GM21381 (cell line): ENCODE results near the gene SLC5A1.
"Not testable (repeated sequence)": the region's sequence is repeated elsewhere in the genome, so short reads cannot be mapped to it uniquely, and the experiment has no call there.

Experiments
- ATAC-seq: cut with Tn5 transposase; IDR thresholded peaks from one replicate; pipeline ENCODE4 v1.9.1; 2021; ENCODE audit warnings: mild to moderate bottlenecking, moderate library complexity; ENCODE audit not compliant: unreplicated experiment

Gene SLC5A1

GRCh38 chr22:32083814-32084213 lies 40.8 kb downstream of the SLC5A1 start:
- ATAC-seq: no peak

- no peak for ATAC-seq
Observed at GRCh38 chr22:32088084-32088483, 45.0 kb downstream of the SLC5A1 start.

- ATAC-seq: no peak
Observed at GRCh38 chr22:32097018-32097417, 54.0 kb downstream of the SLC5A1 start.

- ATAC-seq: no peak
Observed at GRCh38 chr22:32097881-32098499, 54.9 kb downstream of the SLC5A1 start.

GRCh38 chr22:32100711-32101110 lies 57.6 kb downstream of the SLC5A1 start:
- ATAC-seq: no peak

- no peak for ATAC-seq
Observed at GRCh38 chr22:32103658-32104315, 60.7 kb downstream of the SLC5A1 start.

- ATAC-seq: no peak
Observed at GRCh38 chr22:32106930-32107329, 63.9 kb downstream of the SLC5A1 start.

- no peak for ATAC-seq
Observed at GRCh38 chr22:32112380-32112779, 69.3 kb downstream of the SLC5A1 start.

GRCh38 chr22:32119568-32120235 lies 76.6 kb downstream of the SLC5A1 start:
- ATAC-seq: no peak

- no peak for ATAC-seq
Observed at GRCh38 chr22:32120603-32121002, 77.5 kb downstream of the SLC5A1 start.

GRCh38 chr22:32122899-32123298 lies 79.8 kb downstream of the SLC5A1 start:
- ATAC-seq: no peak

GRCh38 chr22:32123657-32124056 lies 80.6 kb downstream of the SLC5A1 start:
- ATAC-seq: no peak

GRCh38 chr22:32127904-32128303 lies 84.8 kb downstream of the SLC5A1 start:
- ATAC-seq: no peak

- ATAC-seq: no peak
Observed at GRCh38 chr22:32130464-32130863, 87.4 kb downstream of the SLC5A1 start.

GRCh38 chr22:32132126-32132525 lies 89.1 kb downstream of the SLC5A1 start:
- ATAC-seq: no peak

GRCh38 chr22:32132783-32133182 lies 89.7 kb downstream of the SLC5A1 start:
- ATAC-seq: no peak

- ATAC-seq: not testable (repeated sequence)
Observed at GRCh38 chr22:32134796-32135195, 91.7 kb downstream of the SLC5A1 start.

GRCh38 chr22:32135958-32136357 lies 92.9 kb downstream of the SLC5A1 start:
- ATAC-seq: not testable (repeated sequence)

GRCh38 chr22:32136881-32137280 lies 93.8 kb downstream of the SLC5A1 start:
- ATAC-seq: not testable (repeated sequence)

GRCh38 chr22:32137731-32138324 lies 94.8 kb downstream of the SLC5A1 start:
- ATAC-seq: not testable (repeated sequence)

- ATAC-seq: not testable (repeated sequence)
Observed at GRCh38 chr22:32138576-32138975, 95.5 kb downstream of the SLC5A1 start.

- not testable (repeated sequence) for ATAC-seq
Observed at GRCh38 chr22:32140688-32141087, 97.6 kb downstream of the SLC5A1 start.
